GM10847 (cell line): Measurements from ENCODE around the gene ATP4B.

Experiments
- POLR2A ChIP-seq: IDR thresholded peaks from 2 replicates; pipeline ENCODE4 v1.6.1; 2011; ENCODE audit not compliant: insufficient read length; ENCODE audit errors: extremely low read depth

Gene ATP4B

GRCh38 chr13:113651511-113652403 lies 6.2 kb downstream of the ATP4B start:
- no peak for TF ChIP-seq POLR2A

- TF ChIP-seq POLR2A, result no peak
Measured at GRCh38 chr13:113650731-113651148, 7.3 kb downstream of the ATP4B start.

GRCh38 chr13:113650275-113650674 lies 7.7 kb downstream of the ATP4B start:
- no peak for TF ChIP-seq POLR2A

- TF ChIP-seq POLR2A, result no peak
Measured at GRCh38 chr13:113649212-113649611, 8.8 kb downstream of the ATP4B start.

DNA sequence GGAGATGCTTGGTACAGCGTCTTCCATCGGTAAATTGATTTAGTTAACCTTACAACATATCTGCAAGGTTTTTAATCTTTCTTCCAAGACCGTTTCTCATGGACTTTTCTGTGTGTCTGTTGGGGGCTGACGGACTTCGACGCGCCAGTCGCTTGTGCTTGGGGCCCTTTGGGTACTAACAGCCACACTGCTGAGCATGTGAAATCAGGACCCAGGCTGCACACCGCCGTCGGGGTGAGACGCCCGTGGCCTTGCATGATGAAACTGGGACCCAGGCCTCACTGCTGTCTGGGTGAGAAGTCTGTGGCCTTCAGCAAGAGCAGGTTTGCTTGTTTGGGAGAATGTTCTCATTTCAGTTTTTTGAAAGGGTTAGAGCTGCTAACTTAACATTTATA lies 9.8 kb downstream of the ATP4B start:
- no peak for TF ChIP-seq POLR2A

- no peak for TF ChIP-seq POLR2A
Measured at GRCh38 chr13:113647351-113648215, 10.4 kb downstream of the ATP4B start.

GRCh38 chr13:113646921-113647340 lies 11.1 kb downstream of the ATP4B start:
- no peak for TF ChIP-seq POLR2A

GRCh38 chr13:113646376-113646775 lies 11.6 kb downstream of the ATP4B start:
- TF ChIP-seq POLR2A, result no peak

GRCh38 chr13:113645329-113645728 lies 12.7 kb downstream of the ATP4B start:
- TF ChIP-seq POLR2A, result no peak

DNA sequence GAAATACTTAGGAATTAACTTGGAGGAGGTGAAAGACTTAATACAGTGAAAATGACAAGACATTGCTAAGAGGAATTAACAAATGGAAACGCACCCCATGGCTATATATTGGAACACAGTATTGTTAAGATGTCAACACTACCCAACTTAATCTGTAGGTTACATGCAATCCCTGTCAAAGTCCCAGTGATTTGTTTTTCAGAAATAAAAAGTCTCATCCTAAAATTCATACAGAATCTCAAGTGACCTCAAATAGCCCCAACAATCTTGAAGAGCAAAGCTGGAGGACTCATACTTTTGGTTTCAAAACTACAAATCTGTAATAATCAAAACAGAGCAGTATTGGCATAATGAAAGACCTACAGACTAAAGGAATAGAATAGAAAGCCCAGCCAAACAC lies 13.2 kb downstream of the ATP4B start:
- TF ChIP-seq POLR2A, result no peak

DNA sequence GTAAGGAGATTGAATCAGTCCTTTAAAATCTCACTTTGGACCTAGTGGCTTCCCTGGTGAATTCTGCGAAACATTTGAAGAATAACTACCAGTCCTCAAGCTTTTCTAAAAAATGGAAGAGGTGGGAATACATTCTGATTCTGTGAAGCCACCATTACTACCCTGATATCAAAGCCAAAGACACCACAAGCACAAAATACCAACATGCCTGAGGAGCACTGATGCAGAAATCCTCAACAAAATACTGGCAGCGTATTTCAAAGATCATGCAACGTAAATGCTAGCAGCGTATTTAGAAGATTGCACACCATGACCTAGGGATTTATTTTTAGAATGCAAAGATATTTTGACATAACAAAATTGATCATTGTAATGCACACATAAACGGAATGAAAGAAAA lies 14.4 kb downstream of the ATP4B start:
- no peak for TF ChIP-seq POLR2A

DNA sequence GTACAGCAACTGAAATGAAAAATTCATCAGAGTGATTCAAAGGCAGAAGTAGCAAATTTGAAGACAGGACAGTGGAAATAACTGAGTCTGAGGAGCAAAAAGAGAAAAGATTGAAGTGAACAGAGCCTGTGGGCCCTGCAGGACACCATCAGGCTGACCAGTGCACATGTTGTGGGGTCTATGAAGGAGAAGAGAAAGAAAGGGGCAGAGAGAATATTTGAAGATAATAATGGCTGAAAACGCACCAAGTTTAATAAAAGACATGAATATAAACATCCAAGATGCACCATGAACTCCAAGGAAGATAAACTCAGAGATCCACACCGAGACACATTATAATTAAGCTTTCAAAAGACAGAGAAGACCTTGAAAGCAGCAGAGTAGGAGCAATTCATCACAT lies 15.4 kb downstream of the ATP4B start:
- TF ChIP-seq POLR2A, result no peak

DNA sequence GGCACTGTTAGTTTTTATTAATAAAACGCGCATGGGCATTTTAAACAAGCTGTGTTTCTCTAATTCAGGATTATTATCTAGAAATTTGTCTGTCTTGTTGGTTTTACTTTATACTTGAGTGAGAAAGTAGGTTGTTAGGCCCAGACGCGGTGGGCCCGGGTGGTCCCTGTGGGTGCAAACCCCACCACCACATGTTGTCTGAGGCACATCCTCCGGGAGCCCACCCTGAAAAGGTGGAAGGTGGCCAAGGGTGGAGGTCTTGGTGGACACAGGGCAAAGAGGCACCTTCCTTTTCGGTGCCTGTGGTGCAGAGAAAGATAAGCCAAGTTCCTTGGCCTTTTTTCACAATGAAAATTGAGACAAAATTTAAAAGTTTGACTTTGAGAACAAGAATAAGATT lies 16.6 kb downstream of the ATP4B start:
- TF ChIP-seq POLR2A, result no peak

- no peak for TF ChIP-seq POLR2A
Measured at GRCh38 chr13:113639616-113640262, 18.3 kb downstream of the ATP4B start.

DNA sequence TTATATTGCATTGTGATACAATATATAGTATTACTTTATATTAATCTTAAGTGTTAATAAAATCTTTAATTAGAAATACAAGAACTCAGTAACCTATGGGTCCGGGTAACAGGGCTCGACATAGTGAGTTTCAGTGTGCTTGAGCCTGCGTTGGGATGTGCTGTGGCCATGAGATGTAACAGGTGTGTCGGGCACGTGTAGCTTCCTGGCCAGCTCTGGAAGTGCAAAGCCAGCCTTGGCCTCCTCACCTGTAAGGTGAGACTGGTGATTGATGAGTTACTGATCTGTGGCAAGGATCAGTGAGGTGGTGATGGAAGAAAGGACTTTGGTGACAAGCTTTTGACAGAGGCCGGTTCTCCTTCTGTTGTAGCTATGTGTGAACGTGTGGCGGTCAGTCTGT lies 19.2 kb downstream of the ATP4B start:
- no peak for TF ChIP-seq POLR2A
